GM12892 (cell line): ENCODE results near the gene TMEM45B.

Experiments used
- DNase-seq: peaks from one replicate; pipeline ENCODE4 v3.0.0; 2011; ENCODE audit not compliant: insufficient read length
- FAIRE-seq: peaks from 2 replicates; lab custom pipeline; 2011; peaks lifted over from hg19 to GRCh38; lab: Jason Lieb, UNC
- POLR2A ChIP-seq: IDR thresholded peaks from 2 replicates; pipeline ENCODE4 v1.6.1; 2011; ENCODE audit warnings: low read depth, low read length, control low read depth
- POLR2AphosphoS5 ChIP-seq: IDR thresholded peaks from 2 replicates; pipeline ENCODE4 v1.6.1; 2011; ENCODE audit warnings: low read depth, low read length, control low read depth
- TAF1 ChIP-seq: IDR thresholded peaks from 2 replicates; pipeline ENCODE4 v1.6.1; 2011; ENCODE audit warnings: low read depth, mild to moderate bottlenecking, control low read depth, low read length, borderline replicate concordance

The TMEM45B gene

GRCh38 chr11:129894278-129895125, 78.9 kb downstream of the TMEM45B start:
- FAIRE-seq (no peak), DNase-seq (peak; percentile 16)
- TF ChIP-seq TAF1 (no peak), POLR2A (no peak)

DNA sequence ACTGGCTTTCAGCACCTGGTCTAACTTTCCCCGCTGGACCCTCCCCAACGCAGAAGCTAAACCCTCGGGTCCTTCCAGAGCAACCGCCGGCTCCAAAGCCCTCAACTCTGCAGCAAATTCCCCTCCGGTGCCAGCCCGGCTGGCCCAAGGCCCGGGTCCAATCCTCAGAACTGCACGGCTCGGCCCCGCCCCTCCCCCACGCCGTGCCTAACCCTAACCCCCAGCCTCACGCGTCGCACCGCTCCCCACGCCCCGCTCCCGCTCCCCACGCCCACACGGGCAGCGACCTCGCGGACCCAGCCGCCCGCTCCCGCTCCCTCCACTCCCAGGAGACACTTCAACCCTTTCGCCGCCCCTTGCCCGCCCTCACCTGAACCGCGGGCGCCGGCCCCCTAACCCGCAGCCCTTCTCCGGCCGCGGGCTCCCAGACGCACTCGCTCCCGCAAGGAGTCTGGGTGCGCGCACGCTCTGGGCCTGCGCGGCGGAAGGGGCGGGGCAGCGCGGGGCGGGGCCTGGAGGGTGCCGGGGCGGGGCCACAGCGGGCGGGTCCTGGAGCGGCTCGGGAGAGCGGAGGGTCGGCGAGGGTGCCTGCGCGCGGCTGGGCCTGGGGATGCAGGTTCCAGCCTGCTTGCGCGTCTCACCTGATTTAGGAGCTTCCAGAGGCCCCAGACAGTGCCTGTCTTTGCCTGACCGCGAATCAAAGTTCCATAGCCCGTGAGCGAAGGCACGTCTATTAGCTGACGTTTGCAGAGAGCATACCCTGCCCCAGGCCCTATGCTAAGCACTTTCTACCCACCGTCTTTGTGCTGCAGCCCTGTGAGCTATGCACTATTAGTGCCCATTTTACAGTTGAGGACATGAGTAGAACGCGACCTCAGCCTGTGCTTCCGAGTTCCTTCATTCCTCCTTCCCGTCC, 79.7 kb downstream of the TMEM45B start, which contains the start of gene NFRKB:
NFRKB (minus strand) TSS at position 453 of the 916 bp plus-strand sequence. CDS start 2,729 bp downstream, outside the sequence.
- TF ChIP-seq TAF1 (no peak), POLR2A (peak; percentile 57), POLR2AphosphoS5 (peak; percentile 43; the same call in 1 of the 2 replicates)
- DNase-seq = peak; percentile 96
- FAIRE-seq = peak; percentile 97

DNA sequence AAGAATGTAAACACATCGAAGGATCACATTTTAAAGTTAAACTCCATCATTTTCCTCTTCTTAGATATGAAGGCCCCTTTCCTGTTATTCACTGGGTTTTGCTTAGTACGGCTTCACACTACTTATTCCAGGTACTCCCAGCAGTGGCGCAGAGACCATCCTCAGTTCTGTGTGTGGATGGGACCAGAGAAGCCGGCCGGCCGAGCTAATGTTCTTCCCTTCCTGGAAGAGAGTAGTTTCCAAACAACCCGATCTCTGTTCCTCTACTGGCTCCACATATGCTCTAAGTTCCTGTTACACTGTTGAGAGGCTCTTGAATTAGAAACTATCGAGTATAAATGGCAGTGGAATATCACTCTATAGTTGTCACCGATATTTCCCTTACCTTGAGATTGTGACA, 80.4 kb downstream of the TMEM45B start:
- no peak for DNase-seq
- no peak for FAIRE-seq
- TF ChIP-seq POLR2A (no peak), POLR2AphosphoS5 (no peak), TAF1 (no peak)

GRCh38 chr11:129905402-129905801, 89.8 kb downstream of the TMEM45B start:
- FAIRE-seq = no peak
- DNase-seq = no peak
- TF ChIP-seq POLR2AphosphoS5 (no peak), TAF1 (no peak), POLR2A (no peak)
